SK-N-SH treated with all-trans-retinoic acid at 6 μM for 48 hours (cell line): Measurements from ENCODE around the gene RBM23.

ENCODE experiments used
- ATAC-seq: fragments of 200-7000 bp; cut with Tn5 transposase; 3 replicates; pipeline ENCODE4 v1.9.1; 2020; ENCODE audit warnings: mild to moderate bottlenecking, moderate library complexity
- ARNTL ChIP-seq: fragments of 450-650 bp; formaldehyde crosslinking; IDR thresholded peaks from 2 replicates; pipeline ENCODE4 v1.5.0; 2020; ENCODE audit warnings: low read depth, mild to moderate bottlenecking, moderate library complexity, borderline replicate concordance
- BACH2 ChIP-seq: fragments of 250-450 bp; sonication (Bioruptor Pico); IDR thresholded peaks from 2 replicates; pipeline ENCODE4 v1.9.0; 2021; ENCODE audit warnings: mild to moderate bottlenecking, borderline replicate concordance
- CREB5 ChIP-seq: fragments of 250-450 bp; sonication (Bioruptor Pico); IDR thresholded peaks from 2 replicates; pipeline ENCODE4 v1.5.1; 2020; ENCODE audit warnings: low read depth, mild to moderate bottlenecking, moderate library complexity
- CSDC2 ChIP-seq: fragments of 250-450 bp; sonication (Bioruptor Pico); IDR thresholded peaks from 2 replicates; pipeline ENCODE4 v1.5.0; 2020; ENCODE audit warnings: mild to moderate bottlenecking, moderate library complexity
- ESRRG ChIP-seq: fragments of 250-450 bp; sonication (Bioruptor Pico); IDR thresholded peaks from 2 replicates; pipeline ENCODE4 v1.6.1; 2021; ENCODE audit warnings: mild to moderate bottlenecking
- GLIS3 ChIP-seq: fragments of 250-450 bp; sonication (Bioruptor Pico); IDR thresholded peaks from 2 replicates; pipeline ENCODE4 v1.5.0; 2020; ENCODE audit warnings: mild to moderate bottlenecking, moderate library complexity
- ISL1 ChIP-seq: fragments of 250-450 bp; sonication (Bioruptor Pico); IDR thresholded peaks from 2 replicates; pipeline ENCODE4 v2.1.2; 2022; ENCODE audit warnings: mild to moderate bottlenecking, moderate library complexity
- PATZ1 ChIP-seq: fragments of 250-450 bp; sonication (Bioruptor Pico); IDR thresholded peaks from 2 replicates; pipeline ENCODE4 v1.8.0; 2020; ENCODE audit warnings: mild to moderate bottlenecking, moderate library complexity, borderline replicate concordance
- PPARA ChIP-seq: fragments of 250-450 bp; sonication (Bioruptor Pico); IDR thresholded peaks from 2 replicates; pipeline ENCODE4 v1.5.0; 2020; ENCODE audit warnings: mild to moderate bottlenecking, borderline replicate concordance
- RARB ChIP-seq: fragments of 250-450 bp; sonication (Bioruptor Pico); IDR thresholded peaks from 2 replicates; pipeline ENCODE4 v1.8.0; 2021; ENCODE audit warnings: mild to moderate bottlenecking, moderate library complexity
- SNAI2 ChIP-seq: fragments of 250-450 bp; sonication (Bioruptor Pico); IDR thresholded peaks from 2 replicates; pipeline ENCODE4 v1.5.0; 2020; ENCODE audit warnings: mild to moderate bottlenecking, moderate library complexity
- TCF4 ChIP-seq: fragments of 250-450 bp; sonication (Bioruptor Pico); IDR thresholded peaks from 2 replicates; pipeline ENCODE4 v1.8.0; 2021; ENCODE audit warnings: mild to moderate bottlenecking, moderate library complexity, borderline replicate concordance
- TOX ChIP-seq: fragments of 250-450 bp; sonication (Bioruptor Pico); IDR thresholded peaks from 2 replicates; pipeline ENCODE4 v1.8.0; 2021; ENCODE audit warnings: mild to moderate bottlenecking, moderate library complexity, borderline replicate concordance
- ZC3H10 ChIP-seq: fragments of 250-450 bp; sonication (Bioruptor Pico); IDR thresholded peaks from 2 replicates; pipeline ENCODE4 v1.5.1; 2021; ENCODE audit warnings: mild to moderate bottlenecking, moderate library complexity
- ZFP3 ChIP-seq: fragments of 250-450 bp; sonication (Bioruptor Pico); IDR thresholded peaks from 2 replicates; pipeline ENCODE4 v1.5.0; 2020; ENCODE audit warnings: mild to moderate bottlenecking, moderate library complexity
- ZFP30 ChIP-seq: fragments of 450-650 bp; formaldehyde crosslinking; IDR thresholded peaks from 2 replicates; pipeline ENCODE4 v1.5.0; 2022; ENCODE audit warnings: mild to moderate bottlenecking, moderate library complexity
- ZNF565 ChIP-seq: fragments of 450-650 bp; formaldehyde crosslinking; conservative IDR thresholded peaks from 2 replicates; pipeline ENCODE4 v1.5.0; 2020; ENCODE audit warnings: low read depth, mild to moderate bottlenecking, moderate library complexity
- ZNF70 ChIP-seq: fragments of 450-650 bp; formaldehyde crosslinking; IDR thresholded peaks from 2 replicates; pipeline ENCODE4 v1.5.0; 2020; ENCODE audit warnings: mild to moderate bottlenecking, moderate library complexity
- ZNF8 ChIP-seq: fragments of 450-650 bp; formaldehyde crosslinking; IDR thresholded peaks from 2 replicates; pipeline ENCODE4 v1.5.0; 2020; ENCODE audit warnings: mild to moderate bottlenecking, moderate library complexity
- TF ChIP-seq, protein P1 (sequence below): fragments of 250-450 bp; sonication (Bioruptor Pico); IDR thresholded peaks from 2 replicates; pipeline ENCODE4 v1.8.0; 2021; ENCODE audit warnings: low read depth, mild to moderate bottlenecking, moderate library complexity, borderline replicate concordance
- TF ChIP-seq, protein P2 (sequence below): fragments of 250-450 bp; sonication (Bioruptor Pico); IDR thresholded peaks from 2 replicates; pipeline ENCODE4 v1.5.0; 2020; ENCODE audit warnings: mild to moderate bottlenecking, moderate library complexity
- TF ChIP-seq, protein P3 (sequence below): fragments of 250-450 bp; sonication (Bioruptor Pico); IDR thresholded peaks from 2 replicates; pipeline ENCODE4 v1.5.1; 2021; ENCODE audit warnings: mild to moderate bottlenecking, moderate library complexity

RBM23 gene

DNA sequence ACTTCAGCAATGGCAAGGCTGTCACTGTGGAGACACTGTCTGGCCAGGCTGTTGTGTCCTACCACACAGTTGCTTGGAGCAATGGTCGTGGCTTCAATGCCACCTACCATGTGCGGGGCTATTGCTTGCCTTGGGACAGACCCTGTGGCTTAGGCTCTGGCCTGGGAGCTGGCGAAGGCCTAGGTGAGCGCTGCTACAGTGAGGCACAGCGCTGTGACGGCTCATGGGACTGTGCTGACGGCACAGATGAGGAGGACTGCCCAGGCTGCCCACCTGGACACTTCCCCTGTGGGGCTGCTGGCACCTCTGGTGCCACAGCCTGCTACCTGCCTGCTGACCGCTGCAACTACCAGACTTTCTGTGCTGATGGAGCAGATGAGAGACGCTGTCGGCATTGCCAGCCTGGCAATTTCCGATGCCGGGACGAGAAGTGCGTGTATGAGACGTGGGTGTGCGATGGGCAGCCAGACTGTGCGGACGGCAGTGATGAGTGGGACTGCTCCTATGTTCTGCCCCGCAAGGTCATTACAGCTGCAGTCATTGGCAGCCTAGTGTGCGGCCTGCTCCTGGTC is 43.1 kb downstream of the RBM23 start:
- ATAC-seq, result no peak
- TF ChIP-seq ZFP3 (CRISPR knock-in tag) (no peak), ZNF8 (CRISPR knock-in tag) (no peak), SNAI2 (CRISPR knock-in tag) (no peak), CSDC2 (no peak), ESRRG (CRISPR knock-in tag) (no peak), PPARA (CRISPR knock-in tag) (no peak), ZC3H10 (no peak), GLIS3 (CRISPR knock-in tag) (no peak), RARB (CRISPR knock-in tag) (no peak), BACH2 (CRISPR knock-in tag) (no peak), ZNF70 (no peak), TOX (no peak), ZNF565 (CRISPR knock-in tag) (no peak)
- TF ChIP-seq, protein P1, sequence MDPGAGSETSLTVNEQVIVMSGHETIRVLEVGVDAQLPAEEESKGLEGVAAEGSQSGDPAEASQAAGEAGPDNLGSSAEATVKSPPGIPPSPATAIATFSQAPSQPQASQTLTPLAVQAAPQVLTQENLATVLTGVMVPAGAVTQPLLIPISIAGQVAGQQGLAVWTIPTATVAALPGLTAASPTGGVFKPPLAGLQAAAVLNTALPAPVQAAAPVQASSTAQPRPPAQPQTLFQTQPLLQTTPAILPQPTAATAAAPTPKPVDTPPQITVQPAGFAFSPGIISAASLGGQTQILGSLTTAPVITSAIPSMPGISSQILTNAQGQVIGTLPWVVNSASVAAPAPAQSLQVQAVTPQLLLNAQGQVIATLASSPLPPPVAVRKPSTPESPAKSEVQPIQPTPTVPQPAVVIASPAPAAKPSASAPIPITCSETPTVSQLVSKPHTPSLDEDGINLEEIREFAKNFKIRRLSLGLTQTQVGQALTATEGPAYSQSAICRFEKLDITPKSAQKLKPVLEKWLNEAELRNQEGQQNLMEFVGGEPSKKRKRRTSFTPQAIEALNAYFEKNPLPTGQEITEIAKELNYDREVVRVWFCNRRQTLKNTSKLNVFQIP (CRISPR knock-in tag), result no peak
- TF ChIP-seq, protein P2, sequence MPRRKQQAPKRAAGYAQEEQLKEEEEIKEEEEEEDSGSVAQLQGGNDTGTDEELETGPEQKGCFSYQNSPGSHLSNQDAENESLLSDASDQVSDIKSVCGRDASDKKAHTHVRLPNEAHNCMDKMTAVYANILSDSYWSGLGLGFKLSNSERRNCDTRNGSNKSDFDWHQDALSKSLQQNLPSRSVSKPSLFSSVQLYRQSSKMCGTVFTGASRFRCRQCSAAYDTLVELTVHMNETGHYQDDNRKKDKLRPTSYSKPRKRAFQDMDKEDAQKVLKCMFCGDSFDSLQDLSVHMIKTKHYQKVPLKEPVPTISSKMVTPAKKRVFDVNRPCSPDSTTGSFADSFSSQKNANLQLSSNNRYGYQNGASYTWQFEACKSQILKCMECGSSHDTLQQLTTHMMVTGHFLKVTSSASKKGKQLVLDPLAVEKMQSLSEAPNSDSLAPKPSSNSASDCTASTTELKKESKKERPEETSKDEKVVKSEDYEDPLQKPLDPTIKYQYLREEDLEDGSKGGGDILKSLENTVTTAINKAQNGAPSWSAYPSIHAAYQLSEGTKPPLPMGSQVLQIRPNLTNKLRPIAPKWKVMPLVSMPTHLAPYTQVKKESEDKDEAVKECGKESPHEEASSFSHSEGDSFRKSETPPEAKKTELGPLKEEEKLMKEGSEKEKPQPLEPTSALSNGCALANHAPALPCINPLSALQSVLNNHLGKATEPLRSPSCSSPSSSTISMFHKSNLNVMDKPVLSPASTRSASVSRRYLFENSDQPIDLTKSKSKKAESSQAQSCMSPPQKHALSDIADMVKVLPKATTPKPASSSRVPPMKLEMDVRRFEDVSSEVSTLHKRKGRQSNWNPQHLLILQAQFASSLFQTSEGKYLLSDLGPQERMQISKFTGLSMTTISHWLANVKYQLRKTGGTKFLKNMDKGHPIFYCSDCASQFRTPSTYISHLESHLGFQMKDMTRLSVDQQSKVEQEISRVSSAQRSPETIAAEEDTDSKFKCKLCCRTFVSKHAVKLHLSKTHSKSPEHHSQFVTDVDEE (CRISPR knock-in tag), result no peak
- TF ChIP-seq, all 23 proteins: peak for 0

- TF ChIP-seq ESRRG (CRISPR knock-in tag), result no peak
- TF ChIP-seq GLIS3 (CRISPR knock-in tag), result no peak
- TF ChIP-seq, protein P3, sequence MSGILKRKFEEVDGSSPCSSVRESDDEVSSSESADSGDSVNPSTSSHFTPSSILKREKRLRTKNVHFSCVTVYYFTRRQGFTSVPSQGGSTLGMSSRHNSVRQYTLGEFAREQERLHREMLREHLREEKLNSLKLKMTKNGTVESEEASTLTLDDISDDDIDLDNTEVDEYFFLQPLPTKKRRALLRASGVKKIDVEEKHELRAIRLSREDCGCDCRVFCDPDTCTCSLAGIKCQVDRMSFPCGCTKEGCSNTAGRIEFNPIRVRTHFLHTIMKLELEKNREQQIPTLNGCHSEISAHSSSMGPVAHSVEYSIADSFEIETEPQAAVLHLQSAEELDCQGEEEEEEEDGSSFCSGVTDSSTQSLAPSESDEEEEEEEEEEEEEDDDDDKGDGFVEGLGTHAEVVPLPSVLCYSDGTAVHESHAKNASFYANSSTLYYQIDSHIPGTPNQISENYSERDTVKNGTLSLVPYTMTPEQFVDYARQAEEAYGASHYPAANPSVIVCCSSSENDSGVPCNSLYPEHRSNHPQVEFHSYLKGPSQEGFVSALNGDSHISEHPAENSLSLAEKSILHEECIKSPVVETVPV, result no peak
- no peak for TF ChIP-seq ZC3H10
- no peak for TF ChIP-seq CREB5 (CRISPR knock-in tag)
- TF ChIP-seq, protein P2 (CRISPR knock-in tag), result no peak
- TF ChIP-seq PPARA (CRISPR knock-in tag), result no peak
- no peak for TF ChIP-seq ZFP30 (CRISPR knock-in tag)
- no peak for TF ChIP-seq TCF4 (CRISPR knock-in tag)
- TF ChIP-seq ARNTL (CRISPR knock-in tag), result no peak
- no peak for TF ChIP-seq BACH2 (CRISPR knock-in tag)
- no peak for TF ChIP-seq ZNF565 (CRISPR knock-in tag)
- no peak for TF ChIP-seq ZFP3 (CRISPR knock-in tag)
- no peak for TF ChIP-seq ZNF8 (CRISPR knock-in tag)
- no peak for TF ChIP-seq CSDC2
- no peak for TF ChIP-seq PATZ1 (CRISPR knock-in tag)
- TF ChIP-seq ZNF70, result no peak
- TF ChIP-seq, protein P1 (CRISPR knock-in tag), result no peak
- TF ChIP-seq RARB (CRISPR knock-in tag), result no peak
- no peak for TF ChIP-seq ISL1 (CRISPR knock-in tag)
- ATAC-seq, result no peak
These were observed 43.8 kb downstream of the RBM23 start for GRCh38 chr14:22875003-22875747.
